Mammary epithelial cell (primary cell): Measurements from ENCODE around the gene TLR8.

Experiments
- CTCF ChIP-seq, 2 donors: IDR thresholded peaks in 1 of 2; conservative IDR thresholded peaks in 1 of 2; 2 replicates each; pipeline ENCODE4 v1.5.1; 2011 to 2012; ENCODE audit warnings: inconsistent platforms in 2 of 2, low read length in 2 of 2, mild to moderate bottlenecking in 2 of 2, control low read depth in 1 of 2, low read depth in 1 of 2; ENCODE audit not compliant: insufficient read depth in 1 of 2; ENCODE audit errors: extremely low read depth in 1 of 2
- EZH2 ChIP-seq: IDR thresholded peaks from 2 replicates; pipeline ENCODE4 v1.6.1; 2012; ENCODE audit warnings: low read length, inconsistent platforms, borderline replicate concordance

- TF ChIP-seq CTCF (conservative IDR thresholded peaks at IDR 0.05 in 1 of 2, IDR thresholded peaks at IDR 0.05 in 1 of 2; ENCODE audit: extremely low read depth in 1 of 2, insufficient read depth in 1 of 2, low read depth in 1 of 2, low read length in 2 of 2) (no peak), EZH2 (no peak)
These were observed 14.4 kb upstream of the TLR8 start for GRCh38 chrX:12891915-12892506.
